Stimulated activated CD8-positive, alpha-beta memory T cell treated with anti-CD3 and anti-CD28 coated beads, Interleukin-12 subunit alpha, Interleukin-12 subunit beta, amount 100 ng/mL, for 4 hours (primary cell): ENCODE data around the gene MRLN.
"Not testable (repeated sequence)": the region's sequence is repeated elsewhere in the genome, so short reads cannot be mapped to it uniquely, and the experiment has no call there.

Experiments
- DNase-seq: peaks from one replicate; pipeline ENCODE4 v3.0.0-alpha.2; 2020; ENCODE audit warnings: low read depth

Gene MRLN

DNA sequence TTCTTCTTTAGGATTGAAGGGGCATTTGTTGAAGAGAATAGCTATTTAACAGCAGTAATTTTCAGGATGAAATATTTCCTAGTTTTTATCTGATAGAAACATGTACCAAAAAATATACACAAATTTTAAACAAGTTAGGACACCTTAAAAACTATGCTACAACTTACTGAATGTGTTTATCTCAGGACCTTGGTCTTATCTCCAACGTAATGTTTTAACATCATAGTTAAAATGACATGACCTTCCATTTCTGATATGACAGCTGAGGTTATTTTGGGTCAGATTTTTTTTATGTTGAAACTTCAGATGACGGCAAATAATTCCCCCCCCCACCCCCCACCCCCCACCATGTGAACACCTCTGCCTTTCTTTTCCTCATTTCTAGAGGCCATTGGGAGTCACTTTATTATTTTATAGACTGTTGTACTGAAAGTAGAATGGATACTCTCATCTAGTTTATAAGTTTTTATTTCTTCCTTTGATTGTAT is 8.0 kb downstream of the MRLN start:
- DNase-seq: no peak

DNA sequence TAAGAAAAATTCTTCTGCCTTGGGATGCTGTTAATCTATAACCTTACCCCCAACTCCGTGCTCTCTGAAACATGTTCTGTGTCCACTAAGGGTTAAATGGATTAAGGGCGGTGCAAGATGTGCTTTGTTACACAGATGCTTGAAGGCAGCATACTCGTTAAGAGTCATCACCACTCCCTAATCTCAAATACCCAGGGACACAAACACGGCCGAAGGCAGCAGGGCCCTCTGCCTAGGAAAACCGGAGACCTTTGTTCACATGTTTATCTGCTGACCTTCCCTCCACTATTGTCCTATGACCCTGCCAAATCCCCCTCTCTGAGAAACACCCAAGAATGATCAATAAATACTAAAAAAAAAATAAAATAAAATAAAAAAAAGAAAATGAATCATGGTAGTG is 8.5 kb downstream of the MRLN start:
- DNase-seq: not testable (repeated sequence)

DNA sequence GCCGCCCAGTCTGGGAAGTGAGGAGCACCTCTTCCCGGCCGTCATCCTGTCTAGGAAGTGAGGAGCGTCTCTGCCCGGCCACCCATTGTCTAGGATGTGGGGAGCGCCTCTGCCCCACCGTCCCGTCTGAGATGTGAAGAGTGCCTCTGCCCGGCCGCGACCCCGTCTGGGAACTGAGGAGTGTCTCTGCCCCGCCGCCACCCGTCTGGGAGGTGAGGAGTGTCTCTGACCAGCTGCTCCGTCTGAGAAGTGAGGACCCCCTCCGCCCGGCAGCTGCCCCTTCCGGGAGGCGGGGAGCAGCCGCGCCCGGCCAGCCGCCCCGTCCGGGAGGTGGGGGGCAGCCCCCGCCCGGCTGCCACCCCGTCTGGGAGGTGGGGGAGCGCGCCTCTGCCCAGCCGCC is 9.1 kb downstream of the MRLN start:
- DNase-seq: not testable (repeated sequence)

DNA sequence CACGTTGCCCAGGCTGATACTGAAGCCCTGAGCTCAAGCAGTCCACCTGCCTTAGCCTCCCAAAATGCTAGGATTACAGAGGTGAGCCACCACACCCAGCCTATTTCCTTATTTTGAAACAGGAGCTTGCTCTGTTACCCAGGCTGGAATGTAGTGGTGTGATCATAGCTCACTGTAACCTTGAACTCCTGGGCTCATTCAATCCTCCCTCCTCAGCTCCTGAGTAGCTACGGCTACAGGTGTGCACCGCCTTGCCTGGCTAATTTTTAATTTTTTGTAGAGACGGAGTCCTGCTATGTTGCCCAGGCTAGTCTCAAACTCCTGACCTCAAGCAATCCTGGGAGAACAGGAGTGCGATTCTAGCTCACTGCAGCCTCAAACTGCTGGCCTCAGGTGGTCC is 11.7 kb downstream of the MRLN start:
- DNase-seq: no peak

DNA sequence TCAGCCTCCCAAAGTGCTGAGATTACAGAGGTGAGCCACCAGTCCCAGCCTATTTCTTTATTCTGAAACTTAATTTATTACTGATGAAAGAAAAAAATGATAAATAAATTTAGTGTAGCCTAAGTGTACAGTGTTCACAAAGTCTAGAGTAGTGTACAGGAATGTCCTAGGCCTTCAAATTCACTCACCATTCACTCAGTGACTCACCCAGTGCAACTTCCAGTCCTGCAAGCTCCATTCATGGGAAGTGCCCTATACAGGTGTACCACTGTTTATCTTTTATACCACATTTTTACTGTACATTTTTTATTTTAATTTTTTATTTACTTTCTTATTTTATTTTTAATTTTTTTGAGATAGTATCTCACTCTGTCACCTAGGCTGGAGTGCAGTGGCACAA is 12.2 kb downstream of the MRLN start:
- no peak for DNase-seq

DNA sequence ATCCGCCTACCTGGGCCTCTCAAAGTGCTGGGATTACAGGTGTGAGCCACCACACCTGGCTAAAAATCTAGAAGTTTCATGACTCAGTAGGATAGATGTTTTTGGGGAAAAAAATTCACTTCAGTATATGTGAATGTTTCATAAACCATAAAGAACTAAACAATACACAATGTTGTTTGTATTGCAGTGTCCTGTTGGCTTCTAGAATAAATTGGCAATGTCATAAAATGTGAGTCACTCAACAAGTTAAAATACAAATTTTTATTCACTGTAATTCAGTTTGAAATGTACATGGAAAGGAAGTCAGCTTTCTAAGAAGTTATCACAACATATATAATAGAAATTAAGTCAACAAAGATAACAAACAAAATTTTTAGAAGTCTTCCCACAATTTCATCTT is 16.5 kb downstream of the MRLN start:
- no peak for DNase-seq

DNA sequence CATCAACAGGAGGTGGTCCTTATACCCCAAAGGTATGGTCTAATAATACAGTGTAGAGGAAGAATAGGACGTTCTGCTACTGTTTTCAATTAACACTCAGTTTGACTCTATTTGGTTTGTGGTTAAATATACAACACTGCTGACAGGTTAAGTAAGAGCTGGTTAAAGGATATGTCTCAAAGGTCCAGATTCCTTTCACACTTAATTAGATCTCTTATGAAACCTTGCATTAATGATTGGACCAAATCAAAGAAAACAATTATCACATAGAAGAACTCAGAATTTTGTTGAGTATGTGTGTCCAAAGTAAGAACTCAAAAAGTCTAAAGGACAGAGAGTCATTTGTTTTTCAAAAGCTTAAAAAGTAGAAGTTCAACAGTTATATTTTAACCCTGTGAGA is 18.0 kb downstream of the MRLN start:
- DNase-seq: no peak

DNA sequence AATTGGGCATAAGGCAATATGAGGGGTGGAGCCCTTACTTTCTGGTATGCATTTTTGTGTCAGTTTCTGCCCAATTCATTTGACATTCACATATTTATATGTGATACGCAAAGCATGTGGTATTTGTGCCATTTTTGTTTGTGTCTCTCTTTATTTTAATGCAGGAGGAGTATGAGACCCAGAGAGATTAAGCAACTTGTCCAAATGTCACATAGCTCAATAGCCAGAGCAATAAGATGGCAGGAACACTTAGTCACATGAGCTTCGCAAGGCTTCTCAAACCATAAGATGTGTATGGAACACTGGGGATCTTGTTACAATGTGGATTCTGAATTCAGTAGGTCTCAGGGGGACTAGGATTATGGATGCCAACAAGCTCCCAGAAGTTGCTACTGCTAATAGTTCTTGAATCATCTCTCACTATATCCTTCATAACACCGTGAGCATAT is 19.2 kb downstream of the MRLN start:
- DNase-seq: no peak

DNA sequence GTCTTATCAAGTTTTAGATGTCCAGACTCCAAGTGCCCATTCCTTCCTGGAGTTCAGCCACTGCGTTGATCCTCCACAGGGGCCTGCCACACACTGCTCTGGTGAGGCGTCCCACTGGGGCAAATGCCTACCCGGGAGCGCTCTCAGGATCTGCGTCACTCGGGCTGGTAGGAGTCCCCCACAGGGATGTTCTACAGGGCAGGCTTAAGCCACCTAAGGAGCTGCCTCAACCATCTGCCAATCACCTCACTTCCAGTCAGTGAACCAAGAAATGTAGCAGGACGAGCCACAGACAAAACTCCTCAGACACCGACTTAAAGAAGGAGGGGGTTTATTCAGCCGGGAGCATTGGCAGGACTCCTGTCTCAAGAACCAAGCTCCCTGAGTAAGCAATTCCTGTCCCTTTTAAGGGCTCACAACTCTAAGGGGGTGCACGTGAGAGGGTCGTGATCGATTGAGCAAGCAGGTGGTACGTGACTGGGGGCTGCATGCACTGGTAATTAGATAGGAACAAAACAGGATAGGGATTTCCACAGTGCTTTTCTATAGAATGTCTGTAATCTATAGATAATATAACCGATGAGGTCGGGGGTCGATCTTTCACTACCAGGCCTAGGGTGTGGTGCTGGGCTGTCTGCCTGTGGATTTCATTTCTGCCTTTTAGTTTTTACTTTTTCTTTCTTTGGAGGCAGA is 19.8 kb downstream of the MRLN start:
- DNase-seq: not testable (repeated sequence)

DNA sequence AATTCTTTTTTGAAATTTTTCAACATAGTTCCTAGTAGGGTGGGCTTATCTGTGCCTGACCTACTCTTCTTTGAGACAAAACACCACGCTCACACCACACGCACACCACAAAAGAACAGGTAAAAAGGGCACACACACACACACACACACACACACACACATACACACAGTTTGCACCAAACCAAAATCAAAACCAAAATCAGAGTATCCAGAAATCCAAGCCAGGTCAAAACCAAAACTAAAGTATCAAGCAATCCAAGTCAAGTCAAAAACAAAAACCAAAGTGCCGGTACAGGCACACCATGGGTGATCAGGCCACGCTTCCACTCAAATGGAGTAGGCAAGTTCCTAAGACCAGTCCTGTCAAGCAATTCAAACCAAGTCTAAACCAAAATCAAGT is 20.4 kb downstream of the MRLN start:
- not testable (repeated sequence) for DNase-seq

DNA sequence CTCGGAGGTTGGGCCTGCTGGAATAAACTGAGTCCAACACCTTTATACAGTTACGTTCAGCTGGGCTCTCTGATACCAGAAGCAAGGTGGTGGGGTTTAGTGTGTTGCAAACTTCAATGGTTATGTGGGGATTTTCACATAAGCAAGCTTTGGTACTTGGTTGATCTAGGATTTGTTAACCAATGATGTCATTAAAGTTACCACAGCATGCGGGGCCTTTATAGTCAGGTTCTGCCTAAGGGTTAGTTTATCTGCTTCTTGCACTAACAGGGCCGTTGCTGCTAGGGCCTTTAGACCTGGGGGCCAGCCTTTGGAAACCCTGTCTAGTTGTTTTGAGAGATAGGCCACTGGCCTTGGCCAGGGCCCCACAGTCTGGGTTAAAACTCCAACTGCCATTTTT is 24.1 kb downstream of the MRLN start:
- not testable (repeated sequence) for DNase-seq

DNA sequence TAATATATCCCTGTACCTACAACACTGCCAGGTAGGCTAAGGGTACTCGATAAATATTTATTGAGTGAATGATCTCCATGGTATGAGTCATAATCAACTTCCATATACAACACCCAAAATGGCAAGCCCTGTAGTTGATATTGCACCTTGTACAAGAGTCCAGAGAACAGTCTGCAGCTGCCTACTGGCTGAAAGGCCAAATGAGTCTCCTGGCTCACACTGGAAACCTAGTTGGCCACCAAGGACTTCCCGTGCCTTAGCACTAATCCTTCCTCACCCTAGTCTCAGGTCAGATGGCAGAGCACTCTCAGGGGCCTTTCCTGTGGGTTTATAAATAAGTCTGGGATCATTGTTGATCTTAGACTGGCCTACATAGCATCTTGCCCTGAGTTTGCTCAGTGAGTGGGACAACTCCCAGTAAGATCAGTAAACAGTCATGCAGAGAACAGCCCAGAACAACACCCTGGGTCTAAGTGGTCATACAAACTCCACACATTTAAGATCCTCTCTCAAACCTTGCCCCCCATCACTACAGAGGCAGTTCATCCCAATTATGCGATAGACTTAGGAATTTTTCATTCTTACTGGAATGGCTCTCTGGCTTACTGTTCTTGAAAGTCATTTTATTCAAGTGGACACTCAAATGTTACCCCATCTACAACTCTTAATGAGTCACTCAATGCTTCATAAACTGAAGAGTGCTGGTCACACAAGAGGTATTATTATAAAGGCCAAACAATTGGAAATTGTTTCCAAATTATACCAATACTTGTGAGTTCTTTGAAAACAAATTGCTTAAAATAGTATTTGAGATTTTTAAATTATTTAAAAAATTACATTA is 28.9 kb downstream of the MRLN start:
- no peak for DNase-seq

DNA sequence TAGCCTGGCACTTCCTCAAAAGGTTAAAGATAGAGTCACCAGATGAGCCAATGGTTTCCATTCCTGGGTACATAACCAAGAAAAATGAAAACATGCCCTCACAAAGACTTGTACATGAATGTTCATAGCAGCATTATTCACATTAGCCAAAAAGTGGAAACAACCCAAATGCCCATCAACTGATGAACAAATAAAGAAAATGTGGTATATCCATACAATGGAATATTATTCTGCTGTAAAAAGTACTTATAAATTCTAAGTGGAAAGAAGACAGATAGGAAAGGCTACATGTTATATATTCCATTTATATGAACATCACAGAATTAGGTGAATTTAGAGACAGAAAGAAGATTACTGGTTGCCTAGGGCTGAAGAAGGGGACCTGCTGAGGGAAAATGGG is 32.9 kb downstream of the MRLN start:
- no peak for DNase-seq

DNA sequence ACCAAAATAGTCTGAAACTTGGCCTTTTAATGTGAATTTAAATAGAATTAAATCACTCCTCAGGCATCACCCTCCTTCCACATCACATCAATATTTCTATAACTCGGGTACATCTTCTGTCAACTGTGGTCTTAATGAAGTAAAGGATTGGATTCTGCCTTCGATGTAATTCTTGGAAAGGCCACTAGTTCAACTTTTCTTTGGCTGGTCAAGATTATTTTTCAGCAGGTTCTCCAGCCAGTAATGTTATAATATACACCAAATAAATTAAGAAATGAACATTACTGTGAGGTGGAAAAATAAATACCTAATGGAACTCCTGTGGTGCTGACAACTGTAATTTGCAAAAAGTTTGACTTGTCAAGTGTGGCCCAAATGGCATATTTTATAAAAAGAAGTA is 33.9 kb downstream of the MRLN start:
- DNase-seq: no peak

DNA sequence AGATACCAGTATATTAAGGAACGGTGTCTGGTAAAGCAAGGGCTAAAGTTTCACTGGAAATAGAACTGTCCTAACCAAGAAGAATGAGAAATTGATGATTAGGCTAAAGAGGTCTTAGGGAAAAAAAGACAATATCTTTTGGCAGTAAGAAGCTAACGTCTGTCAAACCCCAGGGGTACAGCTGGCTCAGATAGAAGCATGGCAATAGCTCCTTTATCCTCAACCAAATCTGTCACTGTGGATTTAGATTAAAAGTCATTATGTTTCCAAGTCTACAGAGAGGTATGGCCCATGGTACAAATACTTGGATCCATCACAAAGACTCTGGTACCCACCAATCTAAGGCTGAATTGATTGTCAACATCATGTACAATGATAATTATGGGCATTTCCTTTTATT is 35.0 kb downstream of the MRLN start:
- DNase-seq: no peak

DNA sequence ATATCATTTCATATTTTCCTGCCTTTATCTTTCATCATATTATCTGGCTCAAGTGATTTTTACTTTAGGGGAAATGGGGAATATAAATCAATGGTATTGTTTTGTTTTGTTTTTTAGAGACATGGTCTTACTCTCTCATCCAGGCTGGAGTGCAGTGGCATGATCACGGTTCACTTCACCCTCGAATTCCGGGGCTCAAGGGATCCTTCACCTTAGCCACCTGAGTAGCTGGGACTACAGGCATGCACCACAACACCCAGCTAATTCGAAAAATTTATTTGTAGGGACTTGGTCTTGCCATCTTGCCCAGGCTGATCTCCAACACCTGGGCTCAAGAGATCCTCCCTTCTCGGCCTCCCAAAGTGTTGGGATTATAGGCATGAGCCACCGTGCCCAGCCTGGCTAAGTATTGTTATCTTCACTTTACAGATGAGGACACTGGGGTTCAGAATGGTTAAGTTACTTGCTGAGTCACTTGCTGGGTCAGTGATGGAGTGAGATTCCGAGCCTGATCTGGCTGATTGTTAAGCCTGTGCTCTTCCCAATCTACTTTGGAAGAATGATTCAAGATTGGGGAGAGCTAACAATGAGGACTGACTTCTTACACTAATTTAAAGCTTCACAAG is 39.9 kb downstream of the MRLN start:
- DNase-seq: no peak

DNA sequence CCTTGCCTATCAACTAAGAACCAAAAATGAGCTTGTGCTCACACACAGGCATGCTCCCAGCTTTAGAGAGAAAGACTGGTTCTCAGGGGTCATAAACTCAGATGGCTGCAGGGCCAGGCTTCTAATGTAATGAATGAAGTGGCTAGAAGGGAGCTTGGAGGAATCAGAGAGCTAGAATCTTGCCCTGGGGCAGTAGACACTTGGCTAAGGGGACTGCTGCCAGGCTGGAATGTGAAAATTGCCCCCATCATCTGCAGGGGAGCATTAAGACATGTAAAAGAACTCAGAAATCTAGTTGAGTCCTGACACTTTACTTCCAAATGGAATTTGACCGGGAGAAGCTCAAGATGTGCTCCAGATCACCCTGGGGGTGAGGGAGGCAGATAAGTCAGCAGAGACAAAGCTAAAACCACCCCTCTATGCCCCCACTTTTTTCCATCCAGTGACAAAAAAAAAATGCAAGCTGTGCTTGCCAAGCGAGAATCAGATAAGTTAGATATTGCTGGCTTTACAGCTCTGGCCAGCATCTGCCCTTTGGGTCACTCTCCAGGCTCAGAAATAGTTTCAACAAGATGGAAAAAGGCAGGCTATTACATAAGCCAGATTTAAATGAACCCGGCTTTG is 41.3 kb downstream of the MRLN start:
- DNase-seq: no peak

DNA sequence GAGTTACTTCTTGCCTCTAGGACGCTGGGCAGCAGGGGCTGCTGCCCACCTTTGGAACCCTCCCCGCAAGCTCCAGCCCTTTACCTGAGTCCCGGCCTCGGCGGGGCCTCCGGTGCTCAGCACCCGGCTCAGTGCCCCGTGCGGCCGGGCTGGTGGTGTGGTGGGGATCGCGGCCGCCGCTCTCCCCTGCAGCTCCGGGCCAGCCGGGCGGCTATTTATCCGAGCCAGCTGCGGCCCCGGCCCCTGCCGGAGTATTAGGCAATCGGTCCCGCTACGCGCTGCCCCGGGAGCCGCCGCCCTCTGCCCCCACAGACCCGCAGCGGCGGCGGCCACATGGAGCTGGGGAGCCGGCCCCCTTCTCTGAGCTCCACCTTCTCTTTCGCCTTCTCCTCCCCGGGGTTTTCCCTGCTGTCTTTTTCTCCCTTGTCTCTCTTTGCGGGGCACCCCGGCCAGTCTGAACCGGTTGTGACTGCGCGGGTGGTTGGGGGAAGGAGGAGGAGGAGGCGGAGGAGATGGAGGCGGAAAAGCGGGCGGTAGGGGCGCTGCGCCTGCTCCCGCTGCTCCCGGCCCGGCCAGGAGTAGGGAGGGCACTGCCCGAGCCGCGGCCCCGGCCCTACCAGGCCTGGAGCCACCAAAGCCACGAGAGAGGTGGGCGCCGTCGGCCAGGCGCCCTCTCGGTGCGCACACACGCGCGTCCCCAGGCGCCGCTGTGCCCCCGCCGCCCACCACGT is 43.7 kb downstream of the MRLN start, which contains the start of gene SLC16A9:
SLC16A9 (minus strand) TSS at position 456 of the 731 bp plus-strand sequence. CDS start 25,559 bp downstream, outside the sequence.
- DNase-seq: no peak

DNA sequence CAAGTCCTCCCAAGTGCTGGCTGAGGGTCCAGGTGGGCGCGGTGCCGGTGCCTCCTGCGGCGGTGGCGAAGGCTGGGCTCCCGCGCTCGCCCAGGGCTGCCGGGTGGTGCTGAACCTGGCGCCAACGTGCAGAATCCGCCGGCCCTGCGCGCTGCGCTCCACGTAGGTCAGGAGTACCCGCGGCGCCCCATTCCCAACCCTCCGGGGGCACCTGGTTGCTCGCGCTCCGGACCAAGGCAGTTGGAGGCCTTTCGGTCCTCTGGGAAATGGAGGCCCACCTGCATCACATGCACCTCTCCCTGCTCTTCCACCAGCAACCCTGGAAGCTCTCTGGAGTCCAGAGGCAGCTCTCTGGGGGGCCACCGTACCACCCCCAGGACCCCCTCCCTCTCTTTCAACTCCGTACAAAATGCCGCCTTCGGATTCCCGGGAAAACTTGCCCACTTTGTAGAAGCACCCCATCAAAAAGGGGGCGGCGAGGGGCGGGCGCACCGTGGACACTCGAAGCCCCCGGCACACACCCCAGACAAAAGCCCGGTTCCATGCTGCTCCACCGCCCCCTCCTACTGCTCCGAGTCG is 44.4 kb downstream of the MRLN start:
- no peak for DNase-seq

DNA sequence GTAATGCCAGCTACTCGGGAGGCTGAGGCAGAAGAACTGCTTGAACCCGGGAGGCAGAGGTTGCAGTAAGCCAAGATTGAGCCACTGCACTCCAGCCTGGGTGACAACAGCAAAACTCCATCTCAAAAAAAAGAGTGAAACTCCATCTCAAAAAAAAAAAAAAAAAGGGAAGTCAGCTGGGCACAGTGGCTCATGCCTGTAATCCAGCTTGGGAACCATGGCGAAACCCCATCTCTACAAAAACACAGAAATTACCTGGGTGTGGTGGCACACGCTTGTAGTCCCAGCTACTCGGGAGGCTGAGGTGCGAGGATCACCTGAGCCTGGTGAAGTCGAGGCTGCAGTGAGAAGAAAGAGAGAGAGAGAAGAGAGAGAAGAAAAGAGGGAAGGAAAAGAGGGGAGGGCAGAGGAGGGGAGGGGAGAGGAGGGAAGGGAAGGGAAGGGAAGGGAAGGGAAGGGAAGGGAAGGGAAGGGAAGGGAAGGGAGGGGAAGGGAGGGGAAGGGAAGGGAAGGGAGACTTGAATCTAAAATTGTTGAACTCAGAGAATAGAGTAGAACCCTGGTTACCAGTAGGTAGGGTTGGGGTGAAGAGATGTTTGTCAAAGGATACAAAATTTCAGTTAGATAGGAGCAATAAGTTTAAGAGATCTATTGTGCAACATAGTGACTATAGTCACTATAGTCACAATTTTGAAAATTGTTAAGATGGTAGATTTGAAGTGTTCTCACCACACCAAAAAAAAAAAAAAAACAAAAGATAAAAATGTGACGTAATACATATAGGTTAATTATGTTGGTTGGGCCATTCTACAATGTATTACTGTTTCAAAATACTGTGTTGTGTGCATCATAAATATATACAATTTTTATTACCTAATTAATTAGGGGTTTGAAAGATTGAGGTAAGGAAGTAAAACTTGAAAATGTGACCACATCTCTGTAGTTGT is 46.1 kb downstream of the MRLN start:
- no peak for DNase-seq
